ENCODE results near the gene C10orf53. TPM values are rescaled to one million over a fixed set of nuclear protein-coding genes. Genes with fewer than 3 reads are reported as not detected.
"Not testable (repeated sequence)": the region's sequence is repeated elsewhere in the genome, so short reads cannot be mapped to it uniquely, and the experiment has no call there.

Gene C10orf53
- total RNA-seq, 1 donor from 2014 or later: not detected

- Histone ChIP-seq H3K36me3 (ENCODE audit: control insufficient read depth, insufficient read depth, low read length) (no peaks in the 10 kb centered on the region), H3K4me3 (ENCODE audit: low read depth, low read length) (no peak overlapping the region), H3K27me3 (ENCODE audit: control insufficient read depth, insufficient read depth, low read length) (peaks cover 2% of the 10 kb centered on the region)
- FAIRE-seq: no peak
- DNase-seq (ENCODE audit: low read depth): no peak
- TF ChIP-seq CTCF (IDR thresholded peaks at IDR 0.05; ENCODE audit: insufficient read depth, low read length, severe bottlenecking): no peak
Observed at GRCh38 chr10:49709934-49710333, 30.5 kb downstream of the C10orf53 start.

- Histone ChIP-seq H3K4me3 (ENCODE audit: low read depth, low read length) (no peak overlapping the region), H3K36me3 (ENCODE audit: control insufficient read depth, insufficient read depth, low read length) (no peaks in the 10 kb centered on the region), H3K27me3 (ENCODE audit: control insufficient read depth, insufficient read depth, low read length) (peaks cover 2% of the 10 kb centered on the region)
- TF ChIP-seq CTCF (IDR thresholded peaks at IDR 0.05; ENCODE audit: insufficient read depth, low read length, severe bottlenecking): no peak
- FAIRE-seq: no peak
- no peak for DNase-seq (ENCODE audit: low read depth)
Observed at GRCh38 chr10:49710966-49711365, 31.5 kb downstream of the C10orf53 start.

GRCh38 chr10:49711481-49711880, 32.0 kb downstream of the C10orf53 start:
- TF ChIP-seq CTCF (IDR thresholded peaks at IDR 0.05; ENCODE audit: insufficient read depth, low read length, severe bottlenecking): no peak
- no peak for FAIRE-seq

GRCh38 chr10:49713266-49713665, 33.8 kb downstream of the C10orf53 start:
- no peak for FAIRE-seq
- peaks cover 2% of the 10 kb centered on the region for H3K27me3 ChIP-seq (ENCODE audit: control insufficient read depth, insufficient read depth, low read length)
- no peak overlapping the region for H3K4me3 ChIP-seq (ENCODE audit: low read depth, low read length)
- H3K36me3 ChIP-seq (ENCODE audit: control insufficient read depth, insufficient read depth, low read length): no peaks in the 10 kb centered on the region
- DNase-seq (ENCODE audit: low read depth): no peak
- TF ChIP-seq CTCF (IDR thresholded peaks at IDR 0.05; ENCODE audit: insufficient read depth, low read length, severe bottlenecking): no peak

More at GRCh38 chr10:49711481-49711880, 32.0 kb downstream of the C10orf53 start:
- H3K27me3 ChIP-seq (ENCODE audit: control insufficient read depth, insufficient read depth, low read length): peaks cover 2% of the 10 kb centered on the region
- no peak for DNase-seq (ENCODE audit: low read depth)
- H3K4me3 ChIP-seq (ENCODE audit: low read depth, low read length): no peak overlapping the region
- no peaks in the 10 kb centered on the region for H3K36me3 ChIP-seq (ENCODE audit: control insufficient read depth, insufficient read depth, low read length)

GRCh38 chr10:49715157-49715556, 35.7 kb downstream of the C10orf53 start:
- not testable (repeated sequence) for H3K4me3 ChIP-seq (ENCODE audit: low read depth, low read length); H3K36me3 ChIP-seq (ENCODE audit: control insufficient read depth, insufficient read depth, low read length); FAIRE-seq; DNase-seq (ENCODE audit: low read depth); H3K27me3 ChIP-seq (ENCODE audit: control insufficient read depth, insufficient read depth, low read length)

- FAIRE-seq (no peak), DNase-seq (ENCODE audit: low read depth) (no peak)
- TF ChIP-seq CTCF (IDR thresholded peaks at IDR 0.05; ENCODE audit: insufficient read depth, low read length, severe bottlenecking): no peak
- no peaks in the 10 kb centered on the region for H3K36me3 ChIP-seq (ENCODE audit: control insufficient read depth, insufficient read depth, low read length)
- H3K4me3 ChIP-seq (ENCODE audit: low read depth, low read length): no peak overlapping the region
- H3K27me3 ChIP-seq (ENCODE audit: control insufficient read depth, insufficient read depth, low read length): no peaks in the 10 kb centered on the region
Observed at GRCh38 chr10:49726593-49726992, 47.1 kb downstream of the C10orf53 start.

All from bronchial epithelial cell (primary cell).